K562 (cell line): ENCODE data around the gene B4GALNT4. TPM values are rescaled to one million over a fixed set of nuclear protein-coding genes. Genes with fewer than 3 reads are reported as not detected.
A peak's percentile ranks its signal among the peaks of the same experiment; 100 is the strongest.

Experiments used
- ARID2 ChIP-seq: fragments of 450-650 bp; IDR thresholded peaks from 2 replicates; pipeline ENCODE4 v1.6.1; 2017; ENCODE audit warnings: antibody characterized with exemption, mild to moderate bottlenecking
- DLX4 ChIP-seq: fragments of 250-450 bp; sonication (Bioruptor Pico); IDR thresholded peaks from 2 replicates; pipeline ENCODE4 v1.6.1; 2021; ENCODE audit warnings: mild to moderate bottlenecking
- DPF2 ChIP-seq: fragments of 450-650 bp; IDR thresholded peaks from 2 replicates; pipeline ENCODE4 v1.6.1; 2016
- GATAD2A ChIP-seq: fragments of 450-650 bp; IDR thresholded peaks from 2 replicates; pipeline ENCODE4 v1.6.1; 2017
- GTF2A2 ChIP-seq: IDR thresholded peaks from 2 replicates; pipeline ENCODE4 v1.6.1; 2016; ENCODE audit warnings: mild to moderate bottlenecking, missing genetic modification characterization, missing compliant biosample characterization
- ILF3 ChIP-seq: fragments of 450-650 bp; IDR thresholded peaks from 2 replicates; pipeline ENCODE4 v1.6.1; 2018; ENCODE audit warnings: antibody characterized with exemption, mild to moderate bottlenecking, moderate library complexity, borderline replicate concordance
- MAZ ChIP-seq, 2 experiments: fragments of 450-650 bp in 1 of 2; sonication (generic) in 1 of 2; formaldehyde crosslinking; IDR thresholded peaks in 1 of 2; conservative IDR thresholded peaks in 1 of 2; 2 replicates each; pipeline versions ENCODE4 v1.4.0 to v1.5.0; 2020; ENCODE audit warnings: mild to moderate bottlenecking in 1 of 2, missing genetic modification reagents in 1 of 2
- NCOA6 ChIP-seq: fragments of 450-650 bp; IDR thresholded peaks from 2 replicates; pipeline ENCODE4 v1.6.1; 2017; ENCODE audit warnings: mild to moderate bottlenecking
- NEUROD1 ChIP-seq: fragments of 150-350 bp; IDR thresholded peaks from 2 replicates; pipeline ENCODE4 v1.6.1; 2014; ENCODE audit warnings: borderline replicate concordance, low read length, low read depth; ENCODE audit not compliant: partially characterized antibody
- NFYB ChIP-seq: IDR thresholded peaks from 2 replicates; pipeline ENCODE4 v1.6.1; 2011; ENCODE audit warnings: mild to moderate bottlenecking, moderate library complexity; ENCODE audit not compliant: insufficient read length; ENCODE audit errors: extremely low read depth
- RAD51 ChIP-seq: fragments of 450-650 bp; IDR thresholded peaks from 2 replicates; pipeline ENCODE4 v1.7.1; 2016; ENCODE audit warnings: low read depth, mild to moderate bottlenecking, borderline replicate concordance
- RBM22 ChIP-seq: fragments of 200-400 bp; formaldehyde crosslinking; IDR thresholded peaks from 2 replicates; pipeline ENCODE4 v1.6.1; 2018; ENCODE audit warnings: low read length, low read depth; ENCODE audit not compliant: poor library complexity, severe bottlenecking
- TAF15 ChIP-seq: fragments of 200-400 bp; formaldehyde crosslinking; IDR thresholded peaks from 2 replicates; pipeline ENCODE4 v1.6.1; 2017; ENCODE audit warnings: mild to moderate bottlenecking, low read depth, low read length, moderate library complexity
- TEAD2 ChIP-seq: fragments of 450-650 bp; IDR thresholded peaks from 2 replicates; pipeline ENCODE4 v1.6.1; 2016; ENCODE audit warnings: missing genetic modification characterization, control low read depth, missing compliant biosample characterization
- TEAD4 ChIP-seq, 2 experiments: sonication (generic) in 1 of 2; formaldehyde crosslinking in 1 of 2; IDR thresholded peaks; 2 replicates each; pipeline versions ENCODE4 v1.6.1 to v1.8.0; 2012 to 2022; ENCODE audit warnings: borderline replicate concordance in 1 of 2, inconsistent platforms in 1 of 2, low read length in 1 of 2, mild to moderate bottlenecking in 1 of 2, missing genetic modification reagents in 1 of 2
- THAP12 ChIP-seq: fragments of 250-450 bp; sonication (Bioruptor Pico); IDR thresholded peaks from 2 replicates; pipeline ENCODE4 v1.9.0; 2021; ENCODE audit warnings: mild to moderate bottlenecking, inconsistent platforms
- XRCC5 ChIP-seq: fragments of 200-400 bp; formaldehyde crosslinking; IDR thresholded peaks from 2 replicates; pipeline ENCODE4 v1.6.1; 2017; ENCODE audit warnings: low read depth, mild to moderate bottlenecking, low read length
- ZBTB1 ChIP-seq: sonication (generic); formaldehyde crosslinking; IDR thresholded peaks from 2 replicates; pipeline ENCODE4 v1.8.1; 2023; ENCODE audit warnings: missing genetic modification reagents, low read depth, mild to moderate bottlenecking, borderline replicate concordance
- ZBTB17 ChIP-seq: fragments of 450-650 bp; formaldehyde crosslinking; IDR thresholded peaks from 2 replicates; pipeline ENCODE4 v1.4.0; 2020; ENCODE audit warnings: mild to moderate bottlenecking
- ZNF197 ChIP-seq: fragments of 200-800 bp; sonication (Bioruptor generic); IDR thresholded peaks from 2 replicates; pipeline ENCODE4 v1.6.1; 2016; ENCODE audit warnings: low read depth, missing genetic modification characterization, missing compliant biosample characterization
- ZNF41 ChIP-seq: fragments of 250-450 bp; sonication (Bioruptor Pico); conservative IDR thresholded peaks from 2 replicates; pipeline ENCODE4 v1.4.0; 2020; ENCODE audit warnings: mild to moderate bottlenecking
- ZNF583 ChIP-seq: fragments of 250-450 bp; sonication (Bioruptor Pico); IDR thresholded peaks from 2 replicates; pipeline ENCODE4 v1.4.0; 2020
- ZSCAN32 ChIP-seq: fragments of 450-650 bp; formaldehyde crosslinking; IDR thresholded peaks from 2 replicates; pipeline ENCODE4 v1.4.0; 2020; ENCODE audit warnings: mild to moderate bottlenecking, moderate library complexity
- polyA plus RNA-seq, 8 experiments: library from polyadenylated mRNA; depleted of rRNA in 4 of 8; stranded (reverse) in 5 of 8; unstranded in 3 of 8; fragments of >200 nt; fragmentation: Nextera tagmentation in 2 of 8; fragmentation: Illumina TruSeq in 1 of 8; extraction: Ambion mirVana in 2 of 8; extraction: Trizol in 1 of 8; gene quantifications; 2 replicates each; pipeline versions ENCODE4 v1.2.1 to v1.2.3, GENCODE V29; 2011 to 2014; ENCODE audit warnings: inconsistent platforms in 1 of 8, missing spikeins in 1 of 8
- total RNA-seq, 7 experiments: library from RNA; depleted of rRNA in 6 of 7; stranded (reverse); fragments of >200 nt in 6 of 7; fragmentation: Illumina TruSeq in 2 of 7; extraction: Trizol in 2 of 7; gene quantifications; 2 replicates each; pipeline versions ENCODE4 v1.2.1 to v1.2.3, GENCODE V29; 2011 to 2021; ENCODE audit warnings: low replicate concordance in 1 of 7
- TF ChIP-seq, protein P1 (sequence below): sonication (generic); formaldehyde crosslinking; IDR thresholded peaks from 2 replicates; pipeline ENCODE4 v1.5.0; 2020; ENCODE audit warnings: missing genetic modification reagents
- TF ChIP-seq, protein P2 (sequence below): fragments of 200-800 bp; sonication (Bioruptor generic); IDR thresholded peaks from 2 replicates; pipeline ENCODE4 v1.6.1; 2017; ENCODE audit warnings: missing genetic modification characterization, missing compliant biosample characterization

Gene B4GALNT4
- total and polyA plus RNA-seq, 9 of the 15 experiments (the other 6 are each of a cell fraction or from before 2014, with no cell fraction given) = 0.20 to 37.1 (median 10.8) TPM; not detected in 1

DNA sequence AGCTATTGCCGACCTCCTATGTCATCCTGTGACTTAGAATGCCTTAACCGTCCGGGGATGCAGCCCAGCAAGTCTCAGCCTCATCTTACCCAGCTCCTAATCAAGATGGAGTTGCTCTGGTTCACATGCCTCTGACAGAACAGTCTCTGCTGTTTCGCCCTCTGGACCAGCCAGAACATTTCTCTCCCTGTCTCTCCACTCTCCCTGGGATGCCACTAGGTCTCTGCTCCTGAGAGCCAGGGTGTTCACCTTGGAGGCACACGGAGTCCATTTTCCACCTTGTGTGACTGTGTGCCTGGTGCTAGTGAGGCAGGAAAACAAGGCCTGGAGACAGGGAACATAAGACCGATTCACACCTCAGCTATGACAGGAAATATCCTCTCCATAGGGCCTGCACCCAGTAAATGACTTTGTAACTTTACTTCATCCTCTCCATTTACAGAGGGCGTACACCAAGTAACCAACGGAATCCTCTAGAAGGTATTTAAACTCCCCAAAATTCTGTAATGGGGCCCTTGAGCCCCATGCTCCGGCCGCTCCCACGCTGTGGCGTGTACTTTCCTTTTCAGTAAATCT lies 16.8 kb upstream of the B4GALNT4 start (continued):
- TF ChIP-seq THAP12 (CRISPR knock-in tag) (no peak), ZSCAN32 (CRISPR knock-in tag) (peak; percentile 73), ILF3 (no peak), RBM22 (no peak), NFYB (no peak), GTF2A2 (tag) (peak; percentile 95), ZBTB1 (no peak), MAZ (CRISPR knock-in tag; conservative IDR thresholded peaks at IDR 0.05 in 1 of 2, IDR thresholded peaks at IDR 0.05 in 1 of 2) (peak in 1 of 2 experiments; percentile 90; a peak in 2 of 4 replicates), DPF2 (no peak), TEAD2 (tag) (peak; percentile 86), NCOA6 (no peak), TAF15 (no peak), DLX4 (CRISPR knock-in tag) (0 out of 2 replicates have a peak, but pooled peaks have one; percentile 54), ZNF583 (CRISPR knock-in tag) (peak; percentile 99), NEUROD1 (no peak), RAD51 (no peak), XRCC5 (no peak), GATAD2A (peak; percentile 57; the same call in 1 of the 2 replicates), ARID2 (no peak), ZBTB17 (CRISPR knock-in tag) (peak; percentile 95), ZNF197 (peak; percentile 82; the same call in 1 of the 2 replicates), TEAD4 (IDR thresholded peaks at IDR 0.05; ENCODE audit: low read length) (no peak), TEAD4 (CRISPR knock-in tag; IDR thresholded peaks at IDR 0.05; ENCODE audit: borderline replicate concordance) (no peak), ZNF41 (peak; percentile 93)
- TF ChIP-seq, protein P1, sequence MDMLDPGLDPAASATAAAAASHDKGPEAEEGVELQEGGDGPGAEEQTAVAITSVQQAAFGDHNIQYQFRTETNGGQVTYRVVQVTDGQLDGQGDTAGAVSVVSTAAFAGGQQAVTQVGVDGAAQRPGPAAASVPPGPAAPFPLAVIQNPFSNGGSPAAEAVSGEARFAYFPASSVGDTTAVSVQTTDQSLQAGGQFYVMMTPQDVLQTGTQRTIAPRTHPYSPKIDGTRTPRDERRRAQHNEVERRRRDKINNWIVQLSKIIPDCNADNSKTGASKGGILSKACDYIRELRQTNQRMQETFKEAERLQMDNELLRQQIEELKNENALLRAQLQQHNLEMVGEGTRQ (CRISPR knock-in tag) = no peak
- TF ChIP-seq, protein P2, sequence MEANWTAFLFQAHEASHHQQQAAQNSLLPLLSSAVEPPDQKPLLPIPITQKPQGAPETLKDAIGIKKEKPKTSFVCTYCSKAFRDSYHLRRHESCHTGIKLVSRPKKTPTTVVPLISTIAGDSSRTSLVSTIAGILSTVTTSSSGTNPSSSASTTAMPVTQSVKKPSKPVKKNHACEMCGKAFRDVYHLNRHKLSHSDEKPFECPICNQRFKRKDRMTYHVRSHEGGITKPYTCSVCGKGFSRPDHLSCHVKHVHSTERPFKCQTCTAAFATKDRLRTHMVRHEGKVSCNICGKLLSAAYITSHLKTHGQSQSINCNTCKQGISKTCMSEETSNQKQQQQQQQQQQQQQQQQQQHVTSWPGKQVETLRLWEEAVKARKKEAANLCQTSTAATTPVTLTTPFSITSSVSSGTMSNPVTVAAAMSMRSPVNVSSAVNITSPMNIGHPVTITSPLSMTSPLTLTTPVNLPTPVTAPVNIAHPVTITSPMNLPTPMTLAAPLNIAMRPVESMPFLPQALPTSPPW (CRISPR knock-in tag) = peak; percentile 23; the same call in 1 of the 2 replicates
